ENCODE measurements around the gene HOXA4. TPM values are rescaled to one million over a fixed set of nuclear protein-coding genes. Genes with fewer than 3 reads are reported as not detected.

The HOXA4 gene
- total RNA-seq, 1 donor from 2014 or later = 0.30 TPM

- peaks cover 4% of the 10 kb centered on the region for H3K36me3 Mint-ChIP-seq (ENCODE audit: low read depth)
- peaks cover 70% of the 10 kb centered on the region for H3K27me3 Mint-ChIP-seq (ENCODE audit: low read depth)
- peaks cover 12% of the 10 kb centered on the region for H3K4me1 Mint-ChIP-seq (ENCODE audit: low read depth)
- H3K4me3 Mint-ChIP-seq (ENCODE audit: unreplicated experiment) = no peak within 1 kb of the TSS
- TF ChIP-seq, protein P1, sequence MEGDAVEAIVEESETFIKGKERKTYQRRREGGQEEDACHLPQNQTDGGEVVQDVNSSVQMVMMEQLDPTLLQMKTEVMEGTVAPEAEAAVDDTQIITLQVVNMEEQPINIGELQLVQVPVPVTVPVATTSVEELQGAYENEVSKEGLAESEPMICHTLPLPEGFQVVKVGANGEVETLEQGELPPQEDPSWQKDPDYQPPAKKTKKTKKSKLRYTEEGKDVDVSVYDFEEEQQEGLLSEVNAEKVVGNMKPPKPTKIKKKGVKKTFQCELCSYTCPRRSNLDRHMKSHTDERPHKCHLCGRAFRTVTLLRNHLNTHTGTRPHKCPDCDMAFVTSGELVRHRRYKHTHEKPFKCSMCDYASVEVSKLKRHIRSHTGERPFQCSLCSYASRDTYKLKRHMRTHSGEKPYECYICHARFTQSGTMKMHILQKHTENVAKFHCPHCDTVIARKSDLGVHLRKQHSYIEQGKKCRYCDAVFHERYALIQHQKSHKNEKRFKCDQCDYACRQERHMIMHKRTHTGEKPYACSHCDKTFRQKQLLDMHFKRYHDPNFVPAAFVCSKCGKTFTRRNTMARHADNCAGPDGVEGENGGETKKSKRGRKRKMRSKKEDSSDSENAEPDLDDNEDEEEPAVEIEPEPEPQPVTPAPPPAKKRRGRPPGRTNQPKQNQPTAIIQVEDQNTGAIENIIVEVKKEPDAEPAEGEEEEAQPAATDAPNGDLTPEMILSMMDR (IDR thresholded peaks at IDR 0.05) = no peak
- peak; percentile 72 for DNase-seq (ENCODE audit: low spot score)
- H3K27ac Mint-ChIP-seq (ENCODE audit: unreplicated experiment) = no peak within 1 kb of the TSS
- no peaks in the 10 kb centered on the region for H3K9me3 Mint-ChIP-seq (ENCODE audit: low read depth)
Measured at GRCh38 chr7:27165089-27165995, 34.8 kb upstream of the HOXA4 start, which contains the start of gene HOXA9. Gene HOXA9 (minus strand): TSS chr7:27165537. CDS start chr7:27165457, 80 bp downstream.

GRCh38 chr7:27164367-27165088 lies 34.0 kb upstream of the HOXA4 start:
- Mint-ChIP-seq H3K36me3 (ENCODE audit: low read depth) (peaks cover 4% of the 10 kb centered on the region), H3K27me3 (ENCODE audit: low read depth) (peaks cover 70% of the 10 kb centered on the region), H3K9me3 (ENCODE audit: low read depth) (no peaks in the 10 kb centered on the region), H3K4me1 (ENCODE audit: low read depth) (peaks cover 10% of the 10 kb centered on the region), H3K4me3 (ENCODE audit: unreplicated experiment) (no peak overlapping the region), H3K27ac (ENCODE audit: unreplicated experiment) (no peak overlapping the region)
- TF ChIP-seq, protein P1 (IDR thresholded peaks at IDR 0.05) = no peak
- DNase-seq (ENCODE audit: low spot score) = peak; percentile 74

DNA sequence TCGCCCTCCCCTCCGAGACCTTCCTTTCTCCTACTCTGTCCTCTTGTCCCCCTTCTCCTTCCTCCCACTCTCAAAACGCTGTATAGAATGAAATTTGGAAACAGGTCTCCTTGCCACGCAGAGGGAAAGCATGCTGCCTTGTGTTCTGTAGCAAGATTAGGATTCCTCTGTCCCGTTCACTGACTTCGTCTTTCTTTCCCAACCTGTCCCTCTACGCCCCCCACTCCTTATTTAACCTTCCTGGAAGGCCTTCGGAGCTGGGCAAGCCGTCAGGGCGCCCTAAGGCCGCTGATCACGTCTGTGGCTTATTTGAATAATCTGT lies 33.4 kb upstream of the HOXA4 start:
- DNase-seq (ENCODE audit: low spot score) = no peak
- H3K9me3 Mint-ChIP-seq (ENCODE audit: low read depth) = no peaks in the 10 kb centered on the region
- peaks cover 4% of the 10 kb centered on the region for H3K36me3 Mint-ChIP-seq (ENCODE audit: low read depth)
- peaks cover 73% of the 10 kb centered on the region for H3K27me3 Mint-ChIP-seq (ENCODE audit: low read depth)
- H3K4me3 Mint-ChIP-seq (ENCODE audit: unreplicated experiment) = no peak overlapping the region
- no peak overlapping the region for H3K27ac Mint-ChIP-seq (ENCODE audit: unreplicated experiment)
- TF ChIP-seq, protein P1 (IDR thresholded peaks at IDR 0.05) = peak; percentile 48
- H3K4me1 Mint-ChIP-seq (ENCODE audit: low read depth) = peaks cover 9% of the 10 kb centered on the region

GRCh38 chr7:27163288-27164044 lies 32.9 kb upstream of the HOXA4 start:
- TF ChIP-seq, protein P1 (IDR thresholded peaks at IDR 0.05) = no peak
- DNase-seq (ENCODE audit: low spot score) = peak; percentile 51
- Mint-ChIP-seq H3K27me3 (ENCODE audit: low read depth) (peaks cover 72% of the 10 kb centered on the region), H3K4me3 (ENCODE audit: unreplicated experiment) (no peak overlapping the region), H3K9me3 (ENCODE audit: low read depth) (peaks cover 2% of the 10 kb centered on the region), H3K27ac (ENCODE audit: unreplicated experiment) (no peak overlapping the region), H3K4me1 (ENCODE audit: low read depth) (peaks cover 6% of the 10 kb centered on the region), H3K36me3 (ENCODE audit: low read depth) (peaks cover 2% of the 10 kb centered on the region)

Data from chondrocyte (in vitro differentiated cells).